HK-2 (cell line): ENCODE data around the gene DUS1L.

Source experiments
- DNase-seq: peaks from one replicate; pipeline ENCODE4 v3.0.0-alpha.2; 2018; ENCODE audit not compliant: unreplicated experiment

The DUS1L gene

GRCh38 chr17:82100502-82101298 is 35.1 kb upstream of the DUS1L start:
- DNase-seq, result no peak

GRCh38 chr17:82098939-82099763 is 33.5 kb upstream of the DUS1L start:
- DNase-seq, result no peak

GRCh38 chr17:82098169-82098938 is 32.8 kb upstream of the DUS1L start, which contains the start of gene FASN:
Gene FASN (minus strand): TSS chr17:82098236. CDS start chr17:82096445, 1,791 bp downstream.
- DNase-seq, result peak; percentile 95

GRCh38 chr17:82097919-82098168 is 32.2 kb upstream of the DUS1L start:
- peak; percentile 42 for DNase-seq

- DNase-seq, result peak; percentile 66
Measured at GRCh38 chr17:82097184-82097918, 31.7 kb upstream of the DUS1L start.

- no peak for DNase-seq
Measured at GRCh38 chr17:82096709-82097183, 31.1 kb upstream of the DUS1L start.

- DNase-seq, result no peak
Measured at GRCh38 chr17:82095777-82096708, 30.4 kb upstream of the DUS1L start.

GRCh38 chr17:82094931-82095776 is 29.6 kb upstream of the DUS1L start:
- DNase-seq, result no peak

- no peak for DNase-seq
Measured at GRCh38 chr17:82092995-82093751, 27.6 kb upstream of the DUS1L start.

GRCh38 chr17:82092628-82092994 is 27.0 kb upstream of the DUS1L start:
- DNase-seq, result no peak

GRCh38 chr17:82092094-82092586 is 26.5 kb upstream of the DUS1L start:
- no peak for DNase-seq

- DNase-seq, result no peak
Measured at GRCh38 chr17:82091264-82092066, 25.9 kb upstream of the DUS1L start.

GRCh38 chr17:82090549-82091263 is 25.1 kb upstream of the DUS1L start:
- DNase-seq, result no peak

GRCh38 chr17:82089723-82090548 is 24.3 kb upstream of the DUS1L start:
- no peak for DNase-seq

- no peak for DNase-seq
Measured at GRCh38 chr17:82088838-82089722, 23.5 kb upstream of the DUS1L start.
